Large intestine (tissue), 3 donors: ENCODE measurements around the gene CTRB2. TPM values are rescaled to one million over a fixed set of nuclear protein-coding genes. Genes with fewer than 3 reads are reported as not detected.
"Not testable (repeated sequence)": the region's sequence is repeated elsewhere in the genome, so short reads cannot be mapped to it uniquely, and the experiment has no call there.

Experiments used
- DNase-seq, 2 donors: peaks; one replicate each; pipeline versions ENCODE4 v3.0.0 to v3.0.0-alpha.2; 2013
- H3K27ac ChIP-seq: one replicate; pipeline ENCODE4 v1.5.1; 2013; ENCODE audit warnings: low read length
- H3K27me3 ChIP-seq: 2 replicates; pipeline ENCODE4 v1.6.1; 2013; ENCODE audit warnings: low read length; ENCODE audit not compliant: control insufficient read depth, insufficient read depth
- H3K36me3 ChIP-seq: 2 replicates; pipeline ENCODE4 v1.6.1; 2013; ENCODE audit warnings: low read length; ENCODE audit not compliant: control insufficient read depth, insufficient read depth
- H3K4me1 ChIP-seq: one replicate; pipeline ENCODE4 v1.6.1; 2013; ENCODE audit warnings: low read length; ENCODE audit not compliant: control insufficient read depth, insufficient read depth
- H3K4me3 ChIP-seq: one replicate; pipeline ENCODE4 v1.5.1; 2013; ENCODE audit warnings: low read length
- H3K9me3 ChIP-seq: one replicate; pipeline ENCODE4 v1.6.1; 2013; ENCODE audit warnings: mild to moderate bottlenecking, low read depth, low read length, moderate library complexity; ENCODE audit not compliant: control insufficient read depth
- WGBS: methylation state at CpG from one replicate; pipeline ENCODE4 v1.1.5; 2013; ENCODE audit warnings: low lambda C conversion rate; ENCODE audit not compliant: insufficient coverage; 5-methylcytosine and 5-hydroxymethylcytosine counted together
- polyA plus RNA-seq: library from polyadenylated mRNA; unstranded; fragments of 120-200 nt; gene quantifications from one replicate; pipeline ENCODE4 v1.2.1, GENCODE V29; 2013

The CTRB2 gene
- polyA plus RNA-seq, 1 donor: not detected

- peaks cover 8% of the 10 kb centered on the region for H3K36me3 ChIP-seq
- no peaks in the 10 kb centered on the region for H3K27me3 ChIP-seq
- DNase-seq: no peak
- H3K4me1 ChIP-seq: peaks cover 79% of the 10 kb centered on the region
- WGBS: no CpG with 5 or more reads among the region's 5 CpGs
- peak overlapping the region; percentile 70 for H3K4me3 ChIP-seq
- no peak overlapping the region for H3K27ac ChIP-seq
- no peaks in the 10 kb centered on the region for H3K9me3 ChIP-seq
These were observed 42.5 kb upstream of the CTRB2 start for GRCh38 chr16:75249441-75249840.

- H3K27ac ChIP-seq: no peak overlapping the region
- no peak overlapping the region for H3K4me3 ChIP-seq
- H3K36me3 ChIP-seq: peaks cover 10% of the 10 kb centered on the region
- DNase-seq: no peak
- no peaks in the 10 kb centered on the region for H3K9me3 ChIP-seq
- no peaks in the 10 kb centered on the region for H3K27me3 ChIP-seq
- WGBS: no CpG with 5 or more reads among the region's 17 CpGs
- peaks cover 82% of the 10 kb centered on the region for H3K4me1 ChIP-seq
These were observed 41.8 kb upstream of the CTRB2 start for GRCh38 chr16:75248536-75249380.

- DNase-seq: no peak
- no CpG with 5 or more reads among the region's 13 CpGs for WGBS
- Histone ChIP-seq H3K36me3 (peaks cover 13% of the 10 kb centered on the region), H3K27ac (no peak overlapping the region), H3K27me3 (no peaks in the 10 kb centered on the region), H3K4me3 (no peak overlapping the region), H3K4me1 (peaks cover 78% of the 10 kb centered on the region), H3K9me3 (no peaks in the 10 kb centered on the region)
These were observed 41.2 kb upstream of the CTRB2 start for GRCh38 chr16:75248142-75248535.

GRCh38 chr16:75247249-75247648, 40.3 kb upstream of the CTRB2 start:
- Histone ChIP-seq H3K4me3 (no peak overlapping the region), H3K27me3 (no peaks in the 10 kb centered on the region), H3K4me1 (peaks cover 71% of the 10 kb centered on the region), H3K27ac (peak overlapping the region; percentile 93), H3K36me3 (peaks cover 22% of the 10 kb centered on the region), H3K9me3 (no peaks in the 10 kb centered on the region)
- DNase-seq: no peak
- WGBS: no CpG with 5 or more reads among the region's 13 CpGs

GRCh38 chr16:75246504-75247205, 39.7 kb upstream of the CTRB2 start:
- no peak for DNase-seq
- Histone ChIP-seq H3K4me3 (no peak overlapping the region), H3K4me1 (peaks cover 65% of the 10 kb centered on the region)

GRCh38 chr16:75244844-75245758, 38.1 kb upstream of the CTRB2 start:
- H3K27ac ChIP-seq: peak overlapping the region; percentile 93
- H3K4me3 ChIP-seq: peak overlapping the region; percentile 0
- H3K4me1 ChIP-seq: peaks cover 65% of the 10 kb centered on the region
- H3K9me3 ChIP-seq: no peaks in the 10 kb centered on the region
- WGBS: 13% methylated on average over 3 of the region's 25 CpGs
- peak; percentile 86 to 92 for DNase-seq
- H3K27me3 ChIP-seq: no peaks in the 10 kb centered on the region
- peaks cover 41% of the 10 kb centered on the region for H3K36me3 ChIP-seq

More at GRCh38 chr16:75246504-75247205, 39.7 kb upstream of the CTRB2 start:
- Histone ChIP-seq H3K36me3 (peaks cover 28% of the 10 kb centered on the region), H3K27ac (peak overlapping the region; percentile 93), H3K9me3 (no peaks in the 10 kb centered on the region), H3K27me3 (no peaks in the 10 kb centered on the region)
- no CpG with 5 or more reads among the region's 12 CpGs for WGBS

GRCh38 chr16:75244225-75244809, 37.4 kb upstream of the CTRB2 start:
- H3K27ac ChIP-seq: peak overlapping the region; percentile 93
- no peaks in the 10 kb centered on the region for H3K27me3 ChIP-seq
- H3K4me1 ChIP-seq: peaks cover 58% of the 10 kb centered on the region
- H3K36me3 ChIP-seq: peaks cover 48% of the 10 kb centered on the region
- peak in 1 of 2 donors; percentile 53 for DNase-seq
- WGBS: no CpG with 5 or more reads among the region's 7 CpGs
- no peaks in the 10 kb centered on the region for H3K9me3 ChIP-seq
- H3K4me3 ChIP-seq: no peak overlapping the region

- Histone ChIP-seq H3K27ac (peak overlapping the region; percentile 93), H3K9me3 (peaks cover 2% of the 10 kb centered on the region), H3K4me3 (no peak overlapping the region), H3K27me3 (no peaks in the 10 kb centered on the region), H3K4me1 (peaks cover 58% of the 10 kb centered on the region), H3K36me3 (peaks cover 49% of the 10 kb centered on the region)
- no CpG with 5 or more reads among the region's 20 CpGs for WGBS
- no peak for DNase-seq
These were observed 36.8 kb upstream of the CTRB2 start for GRCh38 chr16:75243667-75244224.

- H3K4me3 ChIP-seq, H3K27ac ChIP-seq, H3K9me3 ChIP-seq, H3K27me3 ChIP-seq, DNase-seq: not testable (repeated sequence)
- Histone ChIP-seq H3K36me3 (peaks cover 51% of the 10 kb centered on the region), H3K4me1 (peaks cover 47% of the 10 kb centered on the region)
- WGBS: no CpG with 5 or more reads among the region's 27 CpGs
These were observed 35.6 kb upstream of the CTRB2 start for GRCh38 chr16:75242436-75243078.
